Measurements from ENCODE around the gene VEPH1. TPM values are rescaled to one million over a fixed set of nuclear protein-coding genes. Genes with fewer than 3 reads are reported as not detected.

Gene VEPH1
- total RNA-seq, 1 donor: 23.2 TPM

- H3K9me3 ChIP-seq (ENCODE audit: low read depth, low read length): no peaks in the 10 kb centered on the region
- TF ChIP-seq CTCF (IDR thresholded peaks at IDR 0.05; ENCODE audit: extremely low read depth, low read depth, low read length): no peak
- no peak overlapping the region for H2AFZ ChIP-seq (ENCODE audit: low read length)
- H3K4me2 ChIP-seq (ENCODE audit: insufficient read depth, low read length): no peak overlapping the region
- no peaks in the 10 kb centered on the region for H3K27me3 ChIP-seq (ENCODE audit: insufficient read depth, low read length)
- H3K4me1 ChIP-seq (ENCODE audit: insufficient read depth, low read length): peaks cover 16% of the 10 kb centered on the region
- no peaks in the 10 kb centered on the region for H3K79me2 ChIP-seq (ENCODE audit: insufficient read depth, low read length)
- peaks cover 9% of the 10 kb centered on the region for H3K36me3 ChIP-seq (ENCODE audit: insufficient read depth, low read length)
- no peaks in the 10 kb centered on the region for H4K20me1 ChIP-seq (ENCODE audit: insufficient read depth, low read length)
- H3K27ac ChIP-seq (ENCODE audit: low read depth, low read length): no peak overlapping the region
- DNase-seq (ENCODE audit: insufficient read length, low spot score, missing footprints): no peak
- H3K4me3 ChIP-seq (ENCODE audit: insufficient read depth, low read length): no peak overlapping the region
Measured at GRCh38 chr3:157409516-157409915, 93.7 kb downstream of the VEPH1 start.

DNA sequence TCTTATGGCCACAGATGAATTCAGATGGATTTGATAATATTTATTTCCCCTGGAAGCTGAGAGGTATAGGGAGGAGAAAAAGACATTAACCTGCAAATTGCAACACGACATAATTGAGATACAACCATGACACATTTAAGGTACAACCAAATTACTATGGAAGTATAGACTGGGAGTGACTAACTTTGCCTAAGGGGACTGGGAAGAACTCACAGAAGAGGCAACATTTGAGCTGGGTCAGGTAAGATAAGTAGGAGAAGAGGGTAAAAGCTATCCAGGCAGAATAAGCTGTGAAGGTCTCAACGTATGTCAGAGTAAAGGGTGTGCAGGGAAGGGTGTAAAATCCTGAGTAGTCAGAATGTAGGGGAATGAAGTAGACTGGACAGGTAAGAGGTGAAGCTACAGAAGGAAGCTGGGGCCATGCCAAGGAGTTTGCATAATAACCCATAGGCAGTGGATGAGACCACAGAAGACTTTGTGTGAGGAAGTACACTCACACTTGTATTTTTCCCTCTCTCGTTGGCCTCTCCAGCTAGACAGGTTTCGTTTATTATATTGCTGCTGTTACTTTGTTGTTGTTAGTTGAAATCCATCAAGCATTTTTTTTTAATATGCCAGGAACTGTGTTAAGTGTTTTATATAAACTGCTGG lies 94.6 kb downstream of the VEPH1 start:
- Histone ChIP-seq H3K4me3 (ENCODE audit: insufficient read depth, low read length) (no peak overlapping the region), H3K9me3 (ENCODE audit: low read depth, low read length) (no peaks in the 10 kb centered on the region), H2AFZ (ENCODE audit: low read length) (no peak overlapping the region), H3K36me3 (ENCODE audit: insufficient read depth, low read length) (peaks cover 8% of the 10 kb centered on the region), H3K4me2 (ENCODE audit: insufficient read depth, low read length) (no peak overlapping the region), H3K4me1 (ENCODE audit: insufficient read depth, low read length) (peaks cover 16% of the 10 kb centered on the region), H3K27ac (ENCODE audit: low read depth, low read length) (no peak overlapping the region), H3K79me2 (ENCODE audit: insufficient read depth, low read length) (no peaks in the 10 kb centered on the region), H4K20me1 (ENCODE audit: insufficient read depth, low read length) (no peaks in the 10 kb centered on the region), H3K27me3 (ENCODE audit: insufficient read depth, low read length) (no peaks in the 10 kb centered on the region)
- DNase-seq (ENCODE audit: insufficient read length, low spot score, missing footprints): no peak
- no peak for TF ChIP-seq CTCF (IDR thresholded peaks at IDR 0.05; ENCODE audit: extremely low read depth, low read depth, low read length)

- Histone ChIP-seq H3K79me2 (ENCODE audit: insufficient read depth, low read length) (no peaks in the 10 kb centered on the region), H3K4me1 (ENCODE audit: insufficient read depth, low read length) (peaks cover 16% of the 10 kb centered on the region), H3K9me3 (ENCODE audit: low read depth, low read length) (no peaks in the 10 kb centered on the region), H3K36me3 (ENCODE audit: insufficient read depth, low read length) (peaks cover 3% of the 10 kb centered on the region), H3K27ac (ENCODE audit: low read depth, low read length) (no peak overlapping the region), H3K4me3 (ENCODE audit: insufficient read depth, low read length) (no peak overlapping the region), H3K4me2 (ENCODE audit: insufficient read depth, low read length) (no peak overlapping the region), H3K27me3 (ENCODE audit: insufficient read depth, low read length) (no peaks in the 10 kb centered on the region), H2AFZ (ENCODE audit: low read length) (no peak overlapping the region), H4K20me1 (ENCODE audit: insufficient read depth, low read length) (no peaks in the 10 kb centered on the region)
- no peak for DNase-seq (ENCODE audit: insufficient read length, low spot score, missing footprints)
- no peak for TF ChIP-seq CTCF (IDR thresholded peaks at IDR 0.05; ENCODE audit: extremely low read depth, low read depth, low read length)
Measured at GRCh38 chr3:157407769-157408168, 95.4 kb downstream of the VEPH1 start.

- no peak for TF ChIP-seq CTCF (IDR thresholded peaks at IDR 0.05; ENCODE audit: extremely low read depth, low read depth, low read length)
- Histone ChIP-seq H3K4me2 (ENCODE audit: insufficient read depth, low read length) (no peak overlapping the region), H3K4me3 (ENCODE audit: insufficient read depth, low read length) (no peak overlapping the region), H3K27me3 (ENCODE audit: insufficient read depth, low read length) (no peaks in the 10 kb centered on the region), H3K79me2 (ENCODE audit: insufficient read depth, low read length) (no peaks in the 10 kb centered on the region), H3K9me3 (ENCODE audit: low read depth, low read length) (no peaks in the 10 kb centered on the region), H3K27ac (ENCODE audit: low read depth, low read length) (no peak overlapping the region), H3K36me3 (ENCODE audit: insufficient read depth, low read length) (no peaks in the 10 kb centered on the region), H2AFZ (ENCODE audit: low read length) (no peak overlapping the region), H3K4me1 (ENCODE audit: insufficient read depth, low read length) (peaks cover 16% of the 10 kb centered on the region), H4K20me1 (ENCODE audit: insufficient read depth, low read length) (no peaks in the 10 kb centered on the region)
- no peak for DNase-seq (ENCODE audit: insufficient read length, low spot score, missing footprints)
Measured at GRCh38 chr3:157406394-157406793, 96.8 kb downstream of the VEPH1 start.
